HEK293T (cell line): ENCODE data around the gene RHBDL1.

ENCODE experiments used
- CTCF ChIA-PET: fragments of 350-600 bp; formaldehyde crosslinking; extraction: SDS; loops from one replicate; lab custom pipeline; 2021; ENCODE audit warnings: antibody characterized with exemption, inconsistent platforms; lab: Yijun Ruan, JAX
- POLR2A ChIA-PET: fragments of 350-600 bp; formaldehyde crosslinking; extraction: SDS; loops from one replicate; lab custom pipeline; 2020; ENCODE audit warnings: antibody characterized with exemption, inconsistent platforms; lab: Yijun Ruan, JAX
- DNase-seq: peaks from one replicate; pipeline ENCODE4 v3.0.0; 2012; ENCODE audit warnings: mixed read lengths; ENCODE audit errors: extremely low spot score
- ARNT ChIP-seq: fragments of 450-650 bp; IDR thresholded peaks from 2 replicates; pipeline ENCODE4 v1.6.1; 2017; ENCODE audit warnings: mild to moderate bottlenecking
- BHLHE40 ChIP-seq: fragments of 450-650 bp; IDR thresholded peaks from 2 replicates; pipeline ENCODE4 v1.6.1; 2016; ENCODE audit warnings: mild to moderate bottlenecking, moderate library complexity, borderline replicate concordance
- CTBP1 ChIP-seq: fragments of 450-650 bp; IDR thresholded peaks from 2 replicates; pipeline ENCODE4 v1.6.1; 2016; ENCODE audit warnings: borderline replicate concordance
- ELF4 ChIP-seq: fragments of 450-650 bp; IDR thresholded peaks from 2 replicates; pipeline ENCODE4 v1.6.1; 2017; ENCODE audit warnings: antibody characterized with exemption
- FOXA1 ChIP-seq: fragments of 450-650 bp; IDR thresholded peaks from 2 replicates; pipeline ENCODE4 v1.6.1; 2016; ENCODE audit warnings: mild to moderate bottlenecking
- FOXK2 ChIP-seq: fragments of 450-650 bp; IDR thresholded peaks from 2 replicates; pipeline ENCODE4 v1.6.1; 2016; ENCODE audit warnings: mild to moderate bottlenecking
- FOXM1 ChIP-seq: fragments of 450-650 bp; IDR thresholded peaks from 2 replicates; pipeline ENCODE4 v1.6.1; 2017; ENCODE audit warnings: mild to moderate bottlenecking, borderline replicate concordance
- HDGF ChIP-seq: fragments of 450-650 bp; IDR thresholded peaks from 2 replicates; pipeline ENCODE4 v1.6.1; 2017; ENCODE audit warnings: antibody characterized with exemption, borderline replicate concordance
- L3MBTL2 ChIP-seq: fragments of 450-650 bp; conservative IDR thresholded peaks from 2 replicates; pipeline ENCODE4 v1.6.1; 2016; ENCODE audit warnings: mild to moderate bottlenecking
- LEF1 ChIP-seq: fragments of 450-650 bp; IDR thresholded peaks from 2 replicates; pipeline ENCODE4 v1.6.1; 2017; ENCODE audit warnings: mild to moderate bottlenecking, borderline replicate concordance
- NFRKB ChIP-seq: fragments of 450-650 bp; IDR thresholded peaks from 2 replicates; pipeline ENCODE4 v1.6.1; 2016; ENCODE audit warnings: mild to moderate bottlenecking, moderate library complexity
- SP1 ChIP-seq: fragments of 450-650 bp; IDR thresholded peaks from 2 replicates; pipeline ENCODE4 v1.6.1; 2017
- SUZ12 ChIP-seq: fragments of 450-650 bp; IDR thresholded peaks from 2 replicates; pipeline ENCODE4 v1.6.1; 2016; ENCODE audit warnings: mild to moderate bottlenecking
- TARDBP ChIP-seq: fragments of 450-650 bp; IDR thresholded peaks from 2 replicates; pipeline ENCODE4 v1.6.1; 2016
- ZNF384 ChIP-seq: fragments of 450-650 bp; IDR thresholded peaks from 2 replicates; pipeline ENCODE4 v1.6.1; 2016
- TF ChIP-seq, protein P1 (sequence below): fragments of 450-650 bp; IDR thresholded peaks from 2 replicates; pipeline ENCODE4 v1.6.1; 2016

The RHBDL1 gene

DNA sequence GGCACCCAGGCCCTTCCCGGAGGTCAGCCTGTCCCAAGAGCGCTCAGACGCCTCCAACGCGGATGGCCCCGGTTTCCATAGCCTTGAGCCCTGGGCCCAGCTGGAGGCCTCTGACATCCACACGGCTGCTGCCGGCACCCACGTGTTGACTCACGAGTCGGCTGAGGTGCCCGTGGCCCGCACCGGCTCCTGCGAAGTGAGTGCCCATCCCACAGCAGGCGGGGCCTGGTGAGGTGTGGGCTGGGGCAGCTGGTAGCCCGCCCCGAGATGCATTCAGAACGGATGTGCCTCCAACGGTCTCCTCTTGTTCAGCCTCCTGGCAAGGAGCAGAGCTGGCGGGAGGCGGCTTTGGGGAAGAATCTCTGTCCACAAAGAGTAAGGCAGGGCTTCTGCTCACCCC, 23.6 kb upstream of the RHBDL1 start:
- POLR2A ChIA-PET: interaction anchor here (0.6 to 1.1 kb wide), 3 partner anchors 9 to 21 kb away, joined by 3 read pairs; partner anchors contain the start of gene METTL26
- no peak for DNase-seq
- TF ChIP-seq CTBP1 (no peak), FOXM1 (no peak), FOXA1 (no peak), L3MBTL2 (no peak), HDGF (no peak), SP1 (no peak), BHLHE40 (no peak), SUZ12 (no peak), FOXK2 (no peak), ZNF384 (no peak), LEF1 (no peak), NFRKB (no peak), TARDBP (no peak), ELF4 (no peak), ARNT (no peak)
- TF ChIP-seq, protein P1, sequence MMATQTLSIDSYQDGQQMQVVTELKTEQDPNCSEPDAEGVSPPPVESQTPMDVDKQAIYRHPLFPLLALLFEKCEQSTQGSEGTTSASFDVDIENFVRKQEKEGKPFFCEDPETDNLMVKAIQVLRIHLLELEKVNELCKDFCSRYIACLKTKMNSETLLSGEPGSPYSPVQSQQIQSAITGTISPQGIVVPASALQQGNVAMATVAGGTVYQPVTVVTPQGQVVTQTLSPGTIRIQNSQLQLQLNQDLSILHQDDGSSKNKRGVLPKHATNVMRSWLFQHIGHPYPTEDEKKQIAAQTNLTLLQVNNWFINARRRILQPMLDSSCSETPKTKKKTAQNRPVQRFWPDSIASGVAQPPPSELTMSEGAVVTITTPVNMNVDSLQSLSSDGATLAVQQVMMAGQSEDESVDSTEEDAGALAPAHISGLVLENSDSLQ: no peak
- CTCF ChIA-PET: no interaction called here

DNA sequence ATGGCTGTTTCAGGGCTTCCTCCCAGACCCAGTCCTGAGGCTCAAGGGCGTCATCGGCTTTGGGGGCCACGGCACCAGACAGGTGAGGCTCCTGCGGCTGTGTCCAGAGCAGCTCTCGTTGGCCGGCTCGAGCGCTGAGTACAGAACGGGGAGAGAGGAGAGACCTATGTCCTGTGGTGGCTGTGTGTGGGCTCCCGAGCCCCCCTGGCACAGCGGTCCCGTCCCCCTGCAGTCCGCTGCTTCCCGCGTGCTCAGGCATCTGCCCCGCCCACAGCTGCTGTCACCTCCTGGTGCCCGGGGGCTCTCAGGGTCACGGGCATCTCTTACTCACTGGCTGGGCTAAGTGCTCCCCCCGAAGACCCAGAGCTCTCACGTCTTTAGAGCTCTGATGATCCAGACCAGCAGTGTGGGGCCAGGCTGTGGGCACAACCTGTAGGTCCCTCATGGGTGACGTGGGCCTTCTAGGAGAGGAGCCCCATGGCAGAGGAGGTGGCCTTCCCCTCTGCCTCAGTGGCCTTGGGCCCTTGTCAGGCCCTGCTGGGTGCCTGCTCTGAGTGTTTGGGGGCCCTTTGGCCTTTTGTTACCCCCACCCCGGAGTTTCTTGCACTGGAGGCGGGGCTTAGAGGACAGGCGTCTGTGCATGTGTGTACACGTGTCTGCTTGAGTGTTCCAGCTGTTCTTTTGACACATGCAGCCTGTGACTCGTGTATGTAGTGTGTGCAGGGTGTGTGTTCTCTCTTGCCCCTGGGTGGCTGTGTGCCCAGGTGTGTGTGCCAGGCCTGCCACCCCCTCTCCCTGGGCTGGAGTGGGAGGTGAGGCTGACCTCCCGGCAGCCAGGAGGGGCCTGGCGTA, 22.8 kb upstream of the RHBDL1 start:
- TF ChIP-seq SP1 (no peak), LEF1 (no peak), NFRKB (no peak), HDGF (no peak), BHLHE40 (no peak), ZNF384 (no peak), CTBP1 (no peak), SUZ12 (no peak), ARNT (no peak), TARDBP (no peak), FOXK2 (no peak), FOXA1 (no peak), L3MBTL2 (no peak), FOXM1 (no peak), ELF4 (no peak)
- TF ChIP-seq, protein P1: no peak
- POLR2A ChIA-PET: interaction anchor here (0.6 to 1.1 kb wide), 3 partner anchors 10 to 20 kb away, joined by 3 read pairs; partner anchors contain the start of gene METTL26
- no peak for DNase-seq
- CTCF ChIA-PET: interaction anchor here (0.9 kb wide), 1 partner anchor 15 kb away, joined by 3 read pairs; no protein-coding TSS in a partner anchor

DNA sequence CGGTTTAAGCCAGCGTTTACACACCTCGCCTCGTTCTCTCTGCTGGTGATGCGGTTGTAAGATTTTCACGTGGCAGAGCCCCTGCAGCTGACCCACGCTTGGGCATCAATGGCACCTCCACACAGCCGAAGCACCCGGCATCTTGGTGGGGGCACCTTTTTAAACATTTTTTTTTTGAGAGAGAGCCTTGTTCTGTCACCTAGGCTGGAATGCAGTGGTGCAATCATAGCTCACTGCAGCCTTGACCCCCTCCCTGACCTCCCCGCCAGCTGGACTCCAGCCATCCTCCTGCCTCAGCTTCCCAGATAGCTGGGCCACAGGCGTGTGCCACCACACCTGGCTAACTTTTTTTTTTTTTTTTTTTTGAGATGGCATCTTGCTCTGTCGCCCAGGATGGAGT, 21.4 kb upstream of the RHBDL1 start:
- POLR2A ChIA-PET: no interaction called here
- no peak for DNase-seq
- CTCF ChIA-PET: no interaction called here
- no peak for TF ChIP-seq ARNT

DNA sequence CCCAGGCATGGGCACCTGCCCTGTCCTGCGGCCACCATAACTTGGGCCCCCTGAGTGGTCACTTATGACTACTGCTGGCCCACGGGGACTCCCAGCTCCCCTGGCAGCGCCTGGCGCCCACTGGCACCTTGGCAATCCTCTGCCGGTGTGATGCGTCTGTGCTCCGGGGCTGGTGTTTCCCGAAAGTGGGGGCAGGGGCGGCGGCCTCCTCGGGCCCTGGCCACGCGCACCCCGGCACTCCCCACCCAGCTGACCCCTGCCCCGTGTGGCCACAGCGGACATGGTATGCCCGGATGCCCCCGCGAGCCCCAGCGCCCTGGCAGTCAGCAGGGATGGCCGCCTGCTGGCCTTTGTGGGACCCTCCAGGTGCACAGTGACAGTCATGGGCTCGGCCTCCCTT, 18.0 kb upstream of the RHBDL1 start:
- DNase-seq: no peak
- ChIA-PET CTCF (no interaction called here), POLR2A (no interaction called here)
- TF ChIP-seq NFRKB (no peak), ZNF384 (no peak), L3MBTL2 (no peak), ELF4 (no peak), FOXA1 (no peak), HDGF (no peak), CTBP1 (no peak), FOXM1 (no peak), SP1 (no peak), ARNT (no peak), BHLHE40 (no peak), SUZ12 (no peak), FOXK2 (no peak), TARDBP (no peak), LEF1 (no peak)
- TF ChIP-seq, protein P1: no peak

DNA sequence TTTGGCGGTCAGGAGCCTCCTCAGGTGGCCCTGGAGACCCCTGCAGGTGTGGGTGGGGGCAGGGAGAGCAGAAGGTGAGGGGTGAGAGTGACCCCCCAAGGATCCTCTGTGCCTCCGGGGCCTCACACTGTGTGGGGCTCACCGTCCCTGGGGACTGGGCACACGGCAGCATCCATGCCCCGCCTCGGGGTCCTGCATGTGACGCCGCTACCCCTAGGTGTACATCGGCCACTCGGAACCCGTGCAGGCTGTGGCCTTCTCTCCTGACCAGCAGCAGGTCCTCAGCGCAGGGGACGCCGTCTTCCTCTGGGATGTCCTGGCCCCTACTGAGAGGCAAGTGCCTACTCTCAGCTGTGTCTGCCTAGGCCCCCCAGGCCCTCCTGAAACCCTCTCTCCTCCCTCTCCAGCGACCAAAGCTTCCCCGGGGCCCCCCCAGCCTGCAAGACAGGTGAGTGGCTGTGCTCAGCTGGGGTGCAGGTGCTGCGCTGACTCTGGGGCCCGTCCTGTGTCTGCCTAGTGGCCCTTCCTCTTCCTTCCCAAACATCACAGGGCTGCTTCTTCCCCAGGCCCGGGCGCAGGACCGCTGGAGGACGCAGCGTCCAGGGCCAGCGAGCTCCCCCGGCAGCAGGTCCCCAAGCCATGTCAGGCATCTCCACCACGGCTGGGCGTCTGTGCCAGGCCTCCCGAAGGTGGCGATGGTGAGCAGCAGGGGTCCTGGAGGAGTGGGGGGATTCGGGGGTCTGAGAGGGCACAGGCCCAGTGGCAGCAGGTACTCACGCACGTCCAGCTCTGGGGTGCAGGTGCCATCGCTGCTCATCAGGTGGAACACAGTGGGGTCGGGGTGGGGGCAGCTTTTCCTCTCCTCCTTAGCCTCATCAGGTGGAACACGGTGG, 16.5 kb upstream of the RHBDL1 start:
- ChIA-PET POLR2A (interaction anchor here (1.1 to 2.2 kb wide), 3 partner anchors 9 to 23 kb away, joined by 3 to 12 read pairs (median 6); partner anchors contain the start of genes RHBDL1 and WDR90), CTCF (interaction anchor here (1.7 kb wide), 1 partner anchor 8 kb away, joined by 4 read pairs; no protein-coding TSS in a partner anchor)
- DNase-seq: no peak
- TF ChIP-seq L3MBTL2 (no peak), ELF4 (no peak), CTBP1 (no peak), SUZ12 (no peak), FOXA1 (no peak), ZNF384 (no peak), FOXK2 (no peak), LEF1 (no peak), NFRKB (no peak), ARNT (no peak), HDGF (no peak), TARDBP (no peak), FOXM1 (no peak), BHLHE40 (no peak), SP1 (no peak)
- TF ChIP-seq, protein P1: no peak
